HL-60 (cell line): ENCODE results near the gene TRIM77.
"Not testable (repeated sequence)": the region's sequence is repeated elsewhere in the genome, so short reads cannot be mapped to it uniquely, and the experiment has no call there.

Source experiments
- DNase-seq, 2 experiments: peaks; one replicate each; pipeline ENCODE4 v3.0.0-alpha.2; 2010 to 2020; ENCODE audit warnings: low read depth in 1 of 2, low spot score in 1 of 2
- H3K27ac ChIP-seq: fragments of 250-450 bp; sonication (Bioruptor Pico); replicated peaks from 2 replicates; pipeline ENCODE4 v1.5.1; 2020; ENCODE audit warnings: mild to moderate bottlenecking, moderate library complexity
- H3K27me3 ChIP-seq: fragments of 250-450 bp; sonication (Bioruptor Pico); 2 replicates; pipeline ENCODE4 v1.5.1; 2021; ENCODE audit warnings: mild to moderate bottlenecking, moderate library complexity; ENCODE audit not compliant: insufficient read depth, poor library complexity, severe bottlenecking
- H3K4me3 ChIP-seq: replicated peaks from 2 replicates; pipeline ENCODE4 v1.5.1; 2011; ENCODE audit warnings: mild to moderate bottlenecking, control low read depth, low read length; ENCODE audit not compliant: insufficient read depth
- CTCF ChIP-seq: IDR thresholded peaks from one replicate; pipeline ENCODE4 v1.5.1; 2011; ENCODE audit warnings: low read length, control low read depth, inconsistent platforms; ENCODE audit not compliant: insufficient read depth
- GABPA ChIP-seq: IDR thresholded peaks from 2 replicates; pipeline ENCODE4 v1.6.1; 2012; ENCODE audit warnings: low read depth
- POLR2AphosphoS5 ChIP-seq: IDR thresholded peaks from 2 replicates; pipeline ENCODE4 v1.6.1; 2012; ENCODE audit warnings: low read depth
- SPI1 ChIP-seq: IDR thresholded peaks from 2 replicates; pipeline ENCODE4 v1.6.1; 2012; ENCODE audit warnings: low read depth, mild to moderate bottlenecking, borderline replicate concordance
- long read RNA-seq: library from polyadenylated mRNA; unstranded; transcript quantifications from one replicate; pipeline ENCODE4 v2.0.0, GENCODE V29; 2020
- TF ChIP-seq, protein P1 (sequence below): IDR thresholded peaks from 2 replicates; pipeline ENCODE4 v1.6.1; 2012; ENCODE audit warnings: low read depth; ENCODE audit not compliant: insufficient replicate concordance

Gene TRIM77
- long read RNA-seq, result 0 reads

GRCh38 chr11:89709999-89710398 is at the start of gene TRIM77:
Gene TRIM77, plus strand, starts transcription at chr11:89710299. Its CDS starts 0 bp downstream, at chr11:89710299.
- H3K27ac ChIP-seq, H3K4me3 ChIP-seq, DNase-seq, H3K27me3 ChIP-seq: not testable (repeated sequence)

GRCh38 chr11:89667001-89667400 is 43.1 kb upstream of the TRIM77 start:
- Histone ChIP-seq H3K27me3 (no peaks in the 10 kb centered on the region), H3K27ac (no peak overlapping the region), H3K4me3 (no peak overlapping the region)
- DNase-seq, result no peak
- no peak for TF ChIP-seq GABPA
- TF ChIP-seq POLR2AphosphoS5, result no peak
- TF ChIP-seq, protein P1, sequence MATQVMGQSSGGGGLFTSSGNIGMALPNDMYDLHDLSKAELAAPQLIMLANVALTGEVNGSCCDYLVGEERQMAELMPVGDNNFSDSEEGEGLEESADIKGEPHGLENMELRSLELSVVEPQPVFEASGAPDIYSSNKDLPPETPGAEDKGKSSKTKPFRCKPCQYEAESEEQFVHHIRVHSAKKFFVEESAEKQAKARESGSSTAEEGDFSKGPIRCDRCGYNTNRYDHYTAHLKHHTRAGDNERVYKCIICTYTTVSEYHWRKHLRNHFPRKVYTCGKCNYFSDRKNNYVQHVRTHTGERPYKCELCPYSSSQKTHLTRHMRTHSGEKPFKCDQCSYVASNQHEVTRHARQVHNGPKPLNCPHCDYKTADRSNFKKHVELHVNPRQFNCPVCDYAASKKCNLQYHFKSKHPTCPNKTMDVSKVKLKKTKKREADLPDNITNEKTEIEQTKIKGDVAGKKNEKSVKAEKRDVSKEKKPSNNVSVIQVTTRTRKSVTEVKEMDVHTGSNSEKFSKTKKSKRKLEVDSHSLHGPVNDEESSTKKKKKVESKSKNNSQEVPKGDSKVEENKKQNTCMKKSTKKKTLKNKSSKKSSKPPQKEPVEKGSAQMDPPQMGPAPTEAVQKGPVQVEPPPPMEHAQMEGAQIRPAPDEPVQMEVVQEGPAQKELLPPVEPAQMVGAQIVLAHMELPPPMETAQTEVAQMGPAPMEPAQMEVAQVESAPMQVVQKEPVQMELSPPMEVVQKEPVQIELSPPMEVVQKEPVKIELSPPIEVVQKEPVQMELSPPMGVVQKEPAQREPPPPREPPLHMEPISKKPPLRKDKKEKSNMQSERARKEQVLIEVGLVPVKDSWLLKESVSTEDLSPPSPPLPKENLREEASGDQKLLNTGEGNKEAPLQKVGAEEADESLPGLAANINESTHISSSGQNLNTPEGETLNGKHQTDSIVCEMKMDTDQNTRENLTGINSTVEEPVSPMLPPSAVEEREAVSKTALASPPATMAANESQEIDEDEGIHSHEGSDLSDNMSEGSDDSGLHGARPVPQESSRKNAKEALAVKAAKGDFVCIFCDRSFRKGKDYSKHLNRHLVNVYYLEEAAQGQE, result no peak
- no peak for TF ChIP-seq SPI1
- no peak for TF ChIP-seq CTCF

GRCh38 chr11:89668158-89668557 is 41.9 kb upstream of the TRIM77 start:
- not testable (repeated sequence) for H3K4me3 ChIP-seq, H3K27ac ChIP-seq, H3K27me3 ChIP-seq, DNase-seq

GRCh38 chr11:89669586-89669985 is 40.5 kb upstream of the TRIM77 start:
- not testable (repeated sequence) for H3K27ac ChIP-seq, H3K27me3 ChIP-seq, H3K4me3 ChIP-seq, DNase-seq

GRCh38 chr11:89669993-89670669 is 40.0 kb upstream of the TRIM77 start:
- H3K27ac ChIP-seq, H3K4me3 ChIP-seq, DNase-seq, H3K27me3 ChIP-seq: not testable (repeated sequence)

DNA sequence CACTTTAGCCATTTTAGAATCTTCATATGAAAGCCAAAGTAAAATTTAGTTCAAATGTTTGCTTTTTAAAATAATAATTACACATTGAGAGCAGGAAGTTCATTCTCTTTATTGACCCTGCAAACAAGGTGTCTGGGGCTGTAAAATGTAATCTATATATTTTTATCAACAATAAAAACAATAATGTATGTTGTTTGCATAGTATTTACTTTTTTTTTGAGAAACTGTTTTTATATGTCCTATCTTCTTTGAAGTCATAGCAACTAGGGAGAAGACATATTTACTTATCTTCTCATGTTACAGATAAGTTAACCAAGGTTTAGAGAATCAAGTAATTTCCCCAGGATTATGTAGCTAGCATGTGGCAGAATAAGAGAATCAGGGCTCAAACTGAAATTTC is 37.6 kb upstream of the TRIM77 start:
- H3K27me3 ChIP-seq, DNase-seq, H3K4me3 ChIP-seq, H3K27ac ChIP-seq: not testable (repeated sequence)

GRCh38 chr11:89673380-89673779 is 36.7 kb upstream of the TRIM77 start:
- not testable (repeated sequence) for H3K4me3 ChIP-seq, DNase-seq, H3K27me3 ChIP-seq, H3K27ac ChIP-seq

DNA sequence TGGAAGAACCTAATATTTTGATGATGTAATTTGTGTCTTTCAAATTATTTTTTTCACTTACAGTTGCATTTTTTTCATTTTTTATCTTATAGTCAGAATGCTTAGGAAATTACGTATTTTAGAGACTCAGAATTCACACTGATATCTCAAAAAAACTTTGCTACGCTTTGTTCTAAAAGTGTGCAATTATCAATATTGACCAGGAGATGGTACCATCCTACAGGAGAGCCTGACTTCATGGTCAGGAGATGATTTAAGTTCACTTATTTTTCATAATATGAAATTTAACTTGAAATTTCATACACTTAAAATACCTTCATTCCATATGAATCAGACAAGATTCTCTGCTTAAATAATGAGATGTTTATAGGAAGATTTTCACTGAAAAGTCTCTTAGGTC is 34.7 kb upstream of the TRIM77 start:
- not testable (repeated sequence) for H3K27ac ChIP-seq, DNase-seq, H3K4me3 ChIP-seq, H3K27me3 ChIP-seq

DNA sequence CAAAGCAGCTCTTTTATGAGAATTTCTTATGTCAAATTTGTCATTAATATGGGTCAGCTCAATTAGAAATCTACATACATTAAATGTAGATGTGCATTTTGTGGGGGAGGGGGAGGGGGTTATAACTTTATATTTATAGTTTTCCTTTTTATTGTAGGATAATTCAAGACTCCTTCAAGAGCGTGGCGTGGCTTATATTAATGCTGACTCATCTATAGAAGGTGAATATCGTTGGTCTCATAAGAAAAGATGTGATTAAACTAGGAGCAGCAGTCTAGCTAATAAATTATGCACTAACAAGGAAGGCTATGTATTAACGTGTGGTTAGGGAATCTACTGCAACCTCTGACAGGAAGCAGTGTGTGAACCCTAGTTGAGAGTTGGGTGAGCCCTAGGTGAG is 34.2 kb upstream of the TRIM77 start:
- not testable (repeated sequence) for H3K27ac ChIP-seq, H3K4me3 ChIP-seq, H3K27me3 ChIP-seq, DNase-seq

DNA sequence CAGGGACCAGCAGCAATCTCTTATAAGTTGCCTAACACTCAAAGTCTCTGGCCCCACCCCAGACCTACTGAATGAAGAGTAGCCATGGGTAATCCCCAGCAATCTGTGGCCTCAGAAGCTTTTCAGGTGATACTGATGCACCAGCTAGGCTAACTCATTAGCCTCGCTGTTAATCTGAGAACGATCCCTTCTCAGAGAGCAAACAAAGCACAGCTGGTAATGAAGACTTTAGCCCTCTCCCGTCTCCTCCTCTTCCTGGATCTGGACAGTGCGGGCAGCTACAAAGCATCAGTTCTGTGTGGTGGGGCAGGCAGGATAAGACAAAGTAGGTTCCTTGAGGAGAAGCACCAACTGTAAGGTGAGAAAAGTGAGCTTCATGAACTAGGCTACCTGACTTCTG is 3.0 kb upstream of the TRIM77 start:
- not testable (repeated sequence) for H3K4me3 ChIP-seq, H3K27ac ChIP-seq, DNase-seq, H3K27me3 ChIP-seq

DNA sequence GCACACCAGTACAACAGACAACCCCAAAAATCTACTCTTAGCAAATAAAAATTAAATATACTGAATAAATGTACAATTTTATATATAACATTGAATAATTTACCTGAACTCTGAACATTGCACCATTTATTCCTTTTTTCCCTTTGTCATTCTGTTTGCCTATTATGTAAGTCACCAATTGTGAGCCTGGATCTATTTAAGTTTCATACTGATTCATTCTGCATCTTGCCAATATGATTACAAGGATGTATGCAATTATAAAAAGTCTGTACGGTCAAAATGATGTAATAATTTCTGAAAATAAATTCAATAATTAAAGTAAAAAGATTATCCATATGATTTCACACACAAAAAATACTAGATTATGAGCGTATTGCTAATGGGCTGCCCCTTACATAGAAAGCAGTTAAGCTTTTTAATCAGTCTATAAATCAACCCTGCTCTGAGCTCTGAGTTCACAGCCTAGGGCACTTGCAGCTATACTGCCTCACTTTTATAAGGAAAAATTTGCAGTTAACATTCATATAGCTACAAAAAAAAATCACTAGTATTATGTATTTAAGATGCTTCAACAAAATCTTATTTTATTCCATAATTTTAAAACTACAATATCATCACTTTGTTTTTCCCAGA is 14.9 kb downstream of the TRIM77 start:
- not testable (repeated sequence) for H3K4me3 ChIP-seq, H3K27ac ChIP-seq, DNase-seq, H3K27me3 ChIP-seq

- H3K27ac ChIP-seq, DNase-seq, H3K4me3 ChIP-seq, H3K27me3 ChIP-seq: not testable (repeated sequence)
These were observed 20.1 kb downstream of the TRIM77 start for GRCh38 chr11:89730215-89730614.
